Fibroblast of skin of scalp (primary cell): Measurements from ENCODE around the gene CRTAC1.

ENCODE experiments used
- DNase-seq: peaks from one replicate; pipeline ENCODE4 v3.0.0-alpha.2; 2013

Gene CRTAC1

DNA sequence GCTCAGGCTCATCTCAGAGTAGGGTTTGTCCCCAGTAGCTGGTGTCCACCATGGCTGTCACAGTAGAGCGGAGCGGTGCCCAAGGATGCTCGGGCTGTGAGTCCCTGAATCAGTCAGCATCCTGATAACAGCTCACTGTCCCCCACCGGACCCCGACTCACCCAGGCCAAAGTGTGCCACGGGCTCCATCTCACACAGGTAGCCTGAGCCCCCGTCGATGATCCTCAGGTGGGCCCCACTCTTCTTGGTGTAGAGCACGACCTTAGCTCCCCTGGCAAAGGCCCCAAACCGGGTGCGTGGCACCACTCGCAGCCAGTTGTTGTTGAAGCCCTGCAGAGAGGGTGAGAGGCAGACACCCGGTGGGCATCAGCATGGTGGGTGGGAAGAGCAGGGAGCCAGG lies 135.3 kb downstream of the CRTAC1 start:
- no peak for DNase-seq

DNA sequence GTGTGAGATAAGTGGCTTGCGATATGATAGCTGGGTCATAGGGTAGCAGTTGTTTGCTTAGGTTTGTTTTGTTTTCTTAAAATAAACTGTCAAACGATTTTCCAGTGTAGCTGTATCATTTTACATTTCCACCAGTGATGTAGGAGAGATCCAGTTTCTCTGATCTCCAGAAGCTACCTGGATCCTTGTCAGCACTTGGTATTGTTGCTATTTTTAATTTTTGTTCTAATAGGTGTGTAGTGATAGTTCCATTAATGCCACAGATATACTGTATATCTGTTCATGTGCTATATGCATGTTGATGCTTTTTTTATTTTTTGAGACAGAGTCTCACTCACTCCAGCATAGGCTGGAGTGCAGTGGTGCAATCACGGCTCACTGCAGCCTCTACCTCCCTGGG lies 136.3 kb downstream of the CRTAC1 start:
- no peak for DNase-seq

DNA sequence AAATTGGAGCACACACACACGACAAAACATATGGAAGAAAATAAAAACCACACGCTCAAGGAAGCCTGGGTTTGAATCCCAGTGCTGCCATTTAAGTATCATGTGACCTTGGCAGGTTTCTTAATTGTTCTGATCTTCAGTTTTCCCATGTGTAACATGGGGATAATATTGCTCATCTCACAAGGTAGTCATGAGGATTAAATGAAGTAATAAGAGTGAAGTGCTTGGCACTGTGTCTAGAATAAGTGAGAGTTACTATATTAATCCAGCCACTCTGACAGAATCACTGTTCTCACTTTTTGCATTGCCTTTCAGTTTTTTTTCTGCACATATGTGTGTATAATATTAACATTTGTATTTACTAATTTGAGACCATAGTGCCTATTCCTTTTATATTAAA lies 137.5 kb downstream of the CRTAC1 start:
- no peak for DNase-seq

DNA sequence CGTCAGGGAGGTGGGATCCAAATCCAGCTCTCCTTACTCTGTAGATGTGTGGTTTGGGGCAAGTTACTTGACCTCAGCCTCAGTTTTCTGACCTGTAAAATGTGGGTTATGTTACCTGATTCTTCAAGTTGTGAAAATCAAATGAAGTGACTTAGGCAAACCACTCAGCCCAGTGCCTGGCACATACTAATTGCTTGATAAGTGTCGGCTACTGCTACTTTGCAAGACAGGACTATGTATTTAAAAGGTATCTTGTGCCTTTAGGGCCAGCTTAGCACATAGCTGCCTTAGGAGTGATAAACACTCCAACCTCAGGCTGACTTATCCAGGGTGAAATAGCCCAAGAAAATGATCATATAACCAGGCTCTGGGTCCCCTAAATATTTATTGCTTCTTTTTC lies 137.9 kb downstream of the CRTAC1 start:
- no peak for DNase-seq

DNA sequence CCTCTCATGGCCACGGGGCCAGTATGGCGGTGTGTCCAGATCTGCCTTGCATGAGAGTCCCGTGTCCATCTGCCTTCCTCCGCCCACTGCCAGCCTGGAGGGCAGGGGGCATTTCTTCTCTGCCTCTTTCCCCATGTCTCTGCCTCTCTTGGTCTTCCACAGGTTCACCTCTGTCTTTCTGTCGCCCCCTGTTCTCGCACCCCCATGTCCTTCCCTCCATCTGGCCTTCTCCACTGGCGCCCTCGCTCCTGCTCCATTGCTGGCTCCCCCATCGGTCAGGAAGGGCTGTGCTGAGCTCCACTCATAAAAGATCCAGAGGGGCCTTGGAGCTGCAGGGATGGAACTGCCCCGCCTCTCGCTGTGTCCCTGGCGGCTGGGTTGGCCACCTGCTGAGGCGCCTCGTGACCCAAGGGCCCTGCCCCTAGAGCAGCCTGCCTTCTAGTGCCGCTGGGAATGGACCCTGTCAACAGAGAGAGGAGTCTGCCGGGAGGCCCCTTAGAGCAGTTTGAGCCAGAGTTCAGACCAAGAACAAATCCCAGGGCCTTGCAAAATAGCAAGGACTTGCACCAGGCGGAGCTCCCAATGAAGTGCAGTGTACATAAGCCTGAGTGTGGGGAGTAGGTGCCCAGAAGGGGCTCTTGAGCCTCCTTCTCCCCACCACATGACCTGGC lies 138.8 kb downstream of the CRTAC1 start:
- DNase-seq = no peak

DNA sequence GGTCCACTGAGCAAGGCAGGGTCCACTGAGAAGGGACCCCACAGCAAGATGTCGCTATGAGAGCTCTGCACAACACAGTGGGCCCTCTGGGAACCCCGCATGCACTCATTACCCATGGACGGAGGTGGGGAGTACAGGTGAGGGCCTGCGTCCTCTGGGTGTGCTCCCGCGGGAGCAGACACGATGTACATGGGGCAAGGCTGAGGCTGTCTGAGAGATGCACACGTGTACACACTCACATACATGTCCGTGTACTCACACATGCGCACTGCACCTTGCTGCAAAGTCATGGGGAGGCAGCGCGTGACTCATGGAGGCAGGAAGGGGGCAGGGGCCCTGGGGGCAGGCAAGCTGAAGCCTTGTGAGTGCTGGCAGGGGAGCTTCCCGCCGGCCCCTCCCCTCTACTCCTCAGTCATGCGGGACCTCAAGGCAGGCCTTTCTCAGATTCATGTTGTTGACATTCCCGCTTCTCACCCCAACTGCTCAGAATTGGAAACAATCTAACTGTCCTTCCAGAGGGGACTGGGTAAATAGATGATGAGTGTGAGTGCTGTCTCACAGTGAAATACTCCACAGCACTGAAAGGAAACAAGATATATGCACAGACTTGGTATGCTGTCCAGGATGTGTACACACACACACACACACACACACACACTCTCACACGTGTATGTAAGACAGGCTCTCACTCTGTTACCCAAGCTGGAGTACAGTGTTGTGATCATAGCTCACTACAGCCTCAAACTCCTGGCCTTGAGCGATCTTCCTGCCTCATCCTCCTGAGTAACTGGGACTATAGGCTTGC lies 140.8 kb downstream of the CRTAC1 start:
- peak; percentile 91 for DNase-seq

DNA sequence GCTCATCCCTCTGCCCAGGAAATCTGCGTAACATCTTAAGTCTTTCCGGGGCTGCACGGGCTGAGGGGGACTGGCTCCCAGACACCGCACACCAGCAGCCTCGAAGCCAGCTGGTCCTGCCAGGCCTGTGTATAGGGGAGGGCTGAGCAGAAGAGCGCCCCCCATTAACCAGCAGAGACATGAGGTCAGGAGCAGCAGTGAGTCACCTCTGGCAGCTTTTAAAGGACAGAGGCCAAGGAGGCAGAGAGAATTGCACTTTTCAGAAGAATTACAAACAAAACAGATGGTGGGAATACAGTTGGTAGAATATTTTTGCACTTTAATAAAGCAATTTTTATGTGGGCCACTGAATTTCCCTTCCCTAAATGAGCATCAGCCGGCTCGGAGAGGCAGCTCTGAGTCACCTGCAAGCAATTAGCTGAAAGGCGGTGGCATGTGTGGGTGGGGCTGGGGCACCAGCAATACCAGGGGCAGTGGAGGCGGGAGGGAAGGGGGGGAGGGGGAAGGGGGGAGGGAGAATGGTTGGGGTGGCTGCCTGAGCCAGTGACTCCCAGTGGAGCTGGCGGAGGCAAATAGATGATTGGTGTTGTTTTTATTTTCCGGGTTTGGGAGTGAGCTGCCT lies 141.7 kb downstream of the CRTAC1 start:
- peak; percentile 73 for DNase-seq

DNA sequence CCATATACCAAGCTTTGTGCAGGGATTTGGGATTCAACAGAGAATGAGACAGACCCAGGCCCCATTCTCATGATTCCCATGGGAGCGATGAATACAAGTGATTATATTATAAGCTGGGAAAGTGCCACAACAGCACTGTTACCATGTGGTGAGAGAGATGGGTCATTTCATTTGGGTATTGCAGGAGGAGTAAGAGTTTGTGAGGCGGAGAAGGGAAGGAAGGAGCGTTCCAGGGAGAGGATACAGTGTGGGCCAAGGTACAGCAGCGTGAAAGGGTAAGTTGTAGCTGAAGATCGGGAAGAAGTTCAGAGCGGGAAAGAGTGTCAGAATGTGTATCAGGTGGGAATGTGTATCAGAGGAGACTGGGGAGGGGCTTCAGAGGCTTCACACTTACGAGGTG lies 142.3 kb downstream of the CRTAC1 start:
- DNase-seq = no peak

DNA sequence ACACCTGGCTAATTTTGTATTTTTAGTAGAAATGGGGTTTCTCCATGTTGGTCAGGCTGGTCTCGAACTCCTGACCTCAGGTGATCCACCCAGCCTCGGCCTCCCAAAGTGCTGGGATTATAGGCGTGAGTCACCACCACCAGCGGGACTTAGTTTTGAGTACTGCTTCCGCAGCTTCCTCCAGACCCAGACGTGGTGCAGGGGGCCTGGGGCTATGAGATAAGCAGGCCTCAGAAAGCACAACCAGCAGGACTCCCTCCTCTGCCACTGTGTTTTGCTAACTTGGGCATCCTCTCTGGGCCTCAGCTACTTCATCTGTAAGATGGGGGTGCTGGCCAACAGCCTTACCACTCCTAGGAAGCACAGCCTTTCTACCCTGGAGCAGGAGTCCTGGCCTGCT lies 143.0 kb downstream of the CRTAC1 start:
- DNase-seq = no peak

DNA sequence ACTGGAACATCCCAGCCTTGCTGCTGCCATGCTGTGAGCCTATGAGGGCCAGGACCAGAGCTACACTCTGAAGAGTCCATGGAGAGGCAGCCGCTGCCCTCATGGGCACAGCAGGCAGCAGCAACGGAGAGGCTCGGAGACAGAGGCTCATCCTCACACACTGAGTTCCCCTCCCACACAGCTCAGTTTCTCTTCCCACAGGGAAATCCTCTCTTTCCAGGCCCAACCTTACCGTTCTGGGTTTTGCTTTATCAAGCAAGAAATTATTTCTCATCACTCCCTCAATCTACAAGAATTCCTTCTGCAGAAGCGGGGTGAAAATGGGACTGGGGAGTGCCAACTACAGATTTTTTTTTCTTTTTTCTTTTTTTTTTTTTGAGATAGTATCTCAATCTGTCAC lies 144.1 kb downstream of the CRTAC1 start:
- no peak for DNase-seq

DNA sequence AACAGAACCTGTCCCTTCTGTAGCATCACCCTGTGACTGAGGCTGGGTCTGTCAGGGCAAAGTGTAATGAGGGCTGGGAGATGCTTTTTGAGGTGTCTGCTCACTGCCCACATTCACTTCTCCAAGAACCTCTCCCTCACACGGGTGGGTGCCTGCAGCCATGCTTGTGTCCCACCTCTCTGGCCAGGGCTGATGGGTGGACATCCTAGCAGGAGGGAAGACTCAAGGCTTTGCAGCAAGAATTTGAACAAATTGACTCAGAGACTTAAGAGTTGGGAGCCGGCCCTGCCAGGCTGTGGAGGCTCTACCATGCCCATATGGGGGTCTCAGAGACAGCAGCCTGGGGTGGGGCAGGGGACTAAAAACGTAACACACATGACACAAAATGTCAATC lies 147.3 kb downstream of the CRTAC1 start:
- no peak for DNase-seq

DNA sequence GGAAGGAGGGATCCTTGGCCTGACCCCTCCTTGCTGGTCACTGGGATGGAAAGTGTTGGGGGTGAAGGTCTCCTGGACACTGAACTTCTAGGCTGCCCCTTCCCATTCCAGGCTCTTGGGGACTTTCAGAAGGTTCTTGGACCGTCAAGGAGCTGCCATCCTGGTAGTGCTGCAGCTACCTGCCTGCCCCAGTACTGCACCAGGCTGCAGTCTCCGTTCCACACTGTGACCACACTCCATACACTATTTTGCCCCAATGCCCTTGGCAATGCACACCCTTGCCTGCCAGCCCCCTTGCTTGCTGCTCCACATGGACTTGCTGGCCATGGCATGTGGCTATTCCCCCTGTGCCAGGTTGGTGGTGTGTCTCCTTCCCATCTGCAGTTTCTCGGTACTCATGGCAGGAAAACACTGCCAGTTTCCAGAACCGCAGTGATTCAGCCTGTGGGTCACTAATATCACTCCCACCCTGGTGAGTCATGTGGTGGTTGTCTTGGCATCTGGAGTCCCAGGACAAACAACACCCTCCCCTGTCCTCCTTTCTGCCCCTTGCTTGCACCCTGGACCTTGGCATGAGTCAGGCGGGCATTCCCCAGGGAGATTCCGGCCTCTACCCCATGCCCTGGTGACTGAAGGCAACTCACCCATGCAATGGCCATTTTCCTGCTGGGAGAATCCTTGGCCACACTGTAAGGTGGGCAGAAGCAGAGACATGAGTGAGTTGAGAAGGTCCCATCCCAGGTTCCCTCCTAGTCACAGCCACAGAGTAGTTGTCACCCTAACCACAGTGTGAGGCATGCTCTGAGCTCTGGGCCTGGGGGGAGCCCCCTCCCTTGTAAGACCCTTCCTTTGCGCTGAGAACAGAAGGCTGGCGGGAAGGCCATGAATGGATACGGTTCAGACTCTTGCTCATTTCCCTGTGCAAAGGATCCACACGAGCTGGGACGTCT lies 148.0 kb downstream of the CRTAC1 start:
- peak; percentile 47 for DNase-seq

DNA sequence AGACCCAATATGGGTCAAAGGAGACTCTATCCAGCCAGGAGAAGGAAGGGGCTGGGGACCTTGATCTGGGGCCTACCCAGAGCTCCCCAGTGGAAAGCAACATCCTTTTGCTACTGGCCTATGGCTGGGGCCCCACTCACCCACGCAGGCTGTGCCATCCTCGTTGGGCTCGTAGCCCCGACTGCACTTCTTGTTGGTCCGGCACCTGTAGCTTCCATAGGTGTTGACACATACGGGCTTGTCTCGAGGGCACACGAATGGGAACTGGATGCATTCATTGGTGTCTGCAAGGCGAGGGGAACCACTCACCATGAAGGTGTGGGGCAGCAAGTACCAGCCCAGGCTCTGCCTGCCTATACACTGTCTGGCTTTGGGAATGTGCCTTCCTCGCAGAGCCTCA lies 150.3 kb downstream of the CRTAC1 start:
- no peak for DNase-seq

DNA sequence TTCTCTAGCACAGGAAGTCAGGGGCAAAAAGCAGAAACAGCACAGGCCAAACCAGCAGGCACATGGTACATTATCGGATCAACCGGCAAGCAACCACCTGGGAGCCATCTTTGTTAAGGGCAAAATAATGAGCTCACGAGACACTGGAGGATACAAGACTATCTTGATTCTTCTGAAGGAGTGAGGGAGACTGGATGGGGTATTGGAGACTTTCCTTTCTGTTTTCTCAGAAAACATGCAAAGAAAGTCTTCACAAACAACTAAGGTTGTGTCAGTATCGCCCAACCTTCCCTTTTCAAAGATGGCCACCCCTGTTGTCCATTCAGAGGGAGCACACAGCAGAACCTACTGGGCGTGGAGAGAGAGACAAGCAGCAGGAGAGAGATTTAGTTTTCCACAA lies 151.2 kb downstream of the CRTAC1 start:
- DNase-seq = no peak

DNA sequence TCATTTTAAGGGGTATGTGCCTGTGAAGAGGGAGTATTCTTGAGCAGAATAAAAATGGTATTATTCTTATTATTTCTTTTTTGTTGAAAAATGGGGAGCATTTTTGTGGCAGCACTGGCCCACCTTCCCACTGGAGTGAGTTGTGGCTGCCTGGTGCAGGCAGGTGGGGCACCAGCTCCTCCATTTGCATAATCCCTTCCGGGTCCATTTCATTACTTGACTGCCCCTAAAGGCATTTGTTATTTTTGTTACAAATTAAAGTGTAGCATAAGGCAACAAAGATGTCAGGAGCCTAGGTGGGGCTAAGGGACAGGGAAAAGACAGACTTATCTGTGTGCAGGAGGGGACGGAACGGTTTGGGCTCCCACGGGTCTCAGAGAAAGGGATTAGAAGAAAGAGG lies 154.0 kb downstream of the CRTAC1 start:
- DNase-seq = no peak

DNA sequence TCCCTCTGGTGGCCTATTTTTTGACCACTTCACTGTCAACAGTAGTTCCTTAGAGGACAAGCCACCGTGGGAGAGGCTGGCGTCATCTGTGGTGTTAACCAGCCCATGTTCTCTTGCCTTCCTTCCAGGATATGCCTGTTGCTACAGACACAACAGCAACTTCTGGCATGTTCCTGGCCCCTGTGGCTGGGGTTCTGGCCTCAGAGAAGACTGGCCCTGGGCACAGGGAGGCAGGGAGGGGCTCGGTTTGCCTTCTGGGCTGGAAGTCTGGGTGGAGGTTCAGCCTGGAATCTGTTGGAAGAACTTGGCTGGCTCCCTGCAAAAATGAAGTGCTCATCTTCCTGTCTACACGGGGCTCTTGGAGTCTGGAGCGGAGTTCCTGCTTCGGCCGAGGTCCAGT lies 155.0 kb downstream of the CRTAC1 start:
- DNase-seq = no peak

DNA sequence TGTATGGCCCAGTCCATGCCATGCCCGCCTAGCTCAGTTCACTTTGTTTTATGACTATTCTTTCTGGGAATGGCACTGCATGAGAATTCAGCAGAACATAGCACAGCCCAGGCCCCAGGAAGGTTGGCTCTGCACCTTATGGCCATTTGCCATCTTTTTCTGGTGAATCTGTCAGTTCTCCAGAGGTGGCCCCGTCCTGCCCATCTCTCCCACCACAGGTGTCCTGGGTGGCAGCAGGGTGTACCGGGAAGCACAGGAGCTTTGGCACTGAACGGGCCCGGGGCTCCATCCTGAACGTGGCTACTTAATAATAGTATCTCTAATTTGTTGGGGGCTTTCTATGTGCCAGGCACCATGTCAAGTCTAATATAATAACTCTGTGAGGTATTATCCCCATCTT lies 156.1 kb downstream of the CRTAC1 start:
- DNase-seq = no peak

DNA sequence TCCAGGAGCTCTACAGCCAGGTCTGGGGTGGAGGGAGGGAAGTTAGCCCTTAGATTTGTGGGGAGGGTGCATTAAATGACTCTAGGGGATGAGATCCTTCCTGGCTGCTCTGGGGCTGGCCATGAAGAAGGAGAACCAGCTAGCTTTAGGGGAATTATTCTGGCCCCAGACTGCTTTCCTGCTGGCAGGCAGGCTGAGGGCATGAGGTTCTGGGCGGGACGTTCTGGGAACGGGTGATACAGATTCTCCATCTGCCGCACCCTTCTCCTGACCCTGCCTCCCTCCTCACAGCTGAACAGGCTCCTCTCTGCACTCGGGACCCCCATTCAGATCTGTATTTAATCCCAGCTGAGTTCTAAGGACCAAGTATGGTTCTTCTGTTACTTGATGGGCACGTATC lies 156.9 kb downstream of the CRTAC1 start:
- DNase-seq = no peak

DNA sequence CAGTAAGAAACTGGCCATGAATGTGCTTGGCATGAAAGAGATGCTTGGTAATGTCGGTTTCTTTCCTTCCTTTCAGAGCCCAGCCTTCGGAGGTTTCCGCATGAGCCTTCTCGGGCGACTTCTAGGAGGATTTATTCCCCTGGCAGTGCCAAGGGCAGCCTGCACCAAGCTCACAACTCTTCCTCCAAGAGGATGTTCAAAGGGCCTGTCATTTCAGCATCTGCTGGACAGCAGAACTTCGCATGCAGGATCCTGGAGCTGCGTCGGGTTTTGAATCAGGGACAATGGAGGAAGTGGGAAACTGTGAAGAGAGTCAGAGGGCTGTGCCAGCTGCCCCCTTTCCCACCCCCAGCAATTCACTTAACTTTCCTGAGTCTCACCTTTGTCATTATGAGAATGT lies 159.4 kb downstream of the CRTAC1 start:
- no peak for DNase-seq

DNA sequence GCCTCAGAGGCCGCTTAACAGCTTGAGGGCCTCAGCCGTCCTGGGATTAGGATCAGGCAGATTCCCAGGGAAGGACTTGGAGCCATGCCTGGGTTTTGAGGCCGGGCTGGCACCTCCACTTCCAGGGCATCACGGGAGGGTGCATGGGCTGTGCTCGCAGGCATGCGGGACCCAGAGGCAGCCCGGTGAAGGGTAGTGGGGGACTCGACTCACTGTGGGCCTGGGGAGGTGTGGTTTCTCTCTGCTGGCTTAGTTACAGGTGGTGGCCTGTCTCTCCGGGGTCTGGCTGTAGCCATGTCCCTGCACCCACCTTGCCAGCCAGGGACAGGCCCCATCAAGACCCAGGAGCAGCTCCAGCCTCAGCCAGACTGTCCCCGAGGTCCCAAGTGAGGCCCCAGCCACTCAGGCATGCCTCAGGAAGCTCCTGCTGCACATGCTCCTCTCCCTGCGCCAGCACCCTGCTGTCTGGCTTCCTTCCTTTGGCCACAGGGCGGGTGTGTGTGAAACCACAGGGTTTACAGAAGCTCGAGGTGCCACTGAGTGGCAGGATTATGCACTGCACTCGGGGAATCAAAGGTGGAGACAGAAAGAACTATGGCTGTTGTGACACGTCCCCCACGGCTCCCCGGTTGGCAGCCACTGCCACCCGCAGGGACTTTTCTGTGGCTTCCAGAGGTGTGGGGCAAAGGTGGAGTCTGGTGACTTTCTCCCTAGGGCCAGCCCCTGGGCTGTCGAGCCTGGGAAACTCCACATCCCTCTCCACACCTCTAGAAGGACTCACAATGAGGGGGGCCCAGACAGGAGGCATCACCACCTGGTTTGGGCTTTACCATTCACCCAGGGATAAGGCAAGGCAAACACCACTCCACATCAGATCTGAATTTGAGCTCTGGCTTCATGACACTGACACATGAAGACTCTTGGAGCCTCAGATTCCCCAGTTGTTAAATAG lies 161.1 kb downstream of the CRTAC1 start:
- peak; percentile 90 for DNase-seq

DNA sequence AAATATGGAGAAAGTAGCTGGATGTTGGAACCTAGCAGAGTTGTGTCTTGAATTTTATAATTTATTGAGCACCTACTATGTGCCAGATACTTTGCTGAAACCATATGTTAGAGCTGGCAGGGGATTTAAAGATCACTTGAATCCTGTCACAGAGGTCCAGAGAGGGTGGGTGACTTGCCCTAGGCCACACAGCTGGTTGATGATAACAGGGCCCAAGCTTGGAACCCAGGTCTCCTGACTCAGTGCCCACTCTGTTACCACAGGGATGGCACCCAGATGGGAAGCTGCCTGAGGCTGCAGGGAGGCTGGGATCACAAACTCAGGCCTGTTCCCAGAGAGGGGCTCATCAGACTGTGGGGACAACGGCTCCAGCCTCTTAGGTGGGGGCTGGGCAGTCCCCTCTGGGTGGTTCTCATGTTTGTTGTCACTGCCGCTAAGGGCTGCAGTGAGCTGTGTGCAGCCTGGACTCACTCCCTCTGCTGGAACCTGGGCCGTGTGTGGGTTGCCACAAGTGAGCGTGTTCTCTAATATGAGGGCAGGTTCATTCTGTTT lies 162.2 kb downstream of the CRTAC1 start:
- no peak for DNase-seq
